HG02970 (cell line): Measurements from ENCODE around the gene NEK6.

ENCODE experiments used
- ATAC-seq: cut with Tn5 transposase; IDR thresholded peaks from one replicate; pipeline ENCODE4 v1.9.1; 2021; ENCODE audit warnings: mild to moderate bottlenecking, moderate library complexity, moderate number of reproducible peaks; ENCODE audit not compliant: unreplicated experiment, low FRiP score

NEK6 gene

GRCh38 chr9:124293718-124294506 is 36.2 kb downstream of the NEK6 start:
- no peak for ATAC-seq

- no peak for ATAC-seq
Observed at GRCh38 chr9:124295159-124295794, 37.5 kb downstream of the NEK6 start.

GRCh38 chr9:124296094-124296493 is 38.3 kb downstream of the NEK6 start:
- no peak for ATAC-seq

GRCh38 chr9:124296796-124297550 is 39.2 kb downstream of the NEK6 start:
- no peak for ATAC-seq

- no peak for ATAC-seq
Observed at GRCh38 chr9:124297551-124297901, 39.8 kb downstream of the NEK6 start.

GRCh38 chr9:124297915-124298645 is 40.3 kb downstream of the NEK6 start:
- ATAC-seq = no peak

- no peak for ATAC-seq
Observed at GRCh38 chr9:124298646-124299235, 41.0 kb downstream of the NEK6 start.

GRCh38 chr9:124299515-124300090 is 41.9 kb downstream of the NEK6 start:
- no peak for ATAC-seq

- ATAC-seq = no peak
Observed at GRCh38 chr9:124300312-124300711, 42.6 kb downstream of the NEK6 start.

- ATAC-seq = no peak
Observed at GRCh38 chr9:124302921-124303320, 45.2 kb downstream of the NEK6 start.

- ATAC-seq = no peak
Observed at GRCh38 chr9:124303762-124304161, 46.0 kb downstream of the NEK6 start.

GRCh38 chr9:124304285-124304684 is 46.5 kb downstream of the NEK6 start:
- no peak for ATAC-seq

GRCh38 chr9:124306098-124306735 is 48.5 kb downstream of the NEK6 start:
- ATAC-seq = no peak

- no peak for ATAC-seq
Observed at GRCh38 chr9:124307379-124308030, 49.8 kb downstream of the NEK6 start.

- ATAC-seq = no peak
Observed at GRCh38 chr9:124308606-124309491, 51.1 kb downstream of the NEK6 start.

GRCh38 chr9:124309667-124310084 is 51.9 kb downstream of the NEK6 start:
- ATAC-seq = no peak

GRCh38 chr9:124311283-124311682 is 53.5 kb downstream of the NEK6 start:
- no peak for ATAC-seq
